Measurements from ENCODE around the gene CD248. TPM values are rescaled to one million over a fixed set of nuclear protein-coding genes. Genes with fewer than 3 reads are reported as not detected.
"Not testable (repeated sequence)": the region's sequence is repeated elsewhere in the genome, so short reads cannot be mapped to it uniquely, and the experiment has no call there.

CD248 gene
- 0.58 TPM in 1 of 2 replicates, not detected in the other for total RNA-seq (2014; rRNA removed; shearing (Covaris generic))

GRCh38 chr11:66316849-66317251 lies at the start of gene CD248:
Gene CD248 (minus strand): TSS chr11:66317044. CDS start chr11:66317027, 17 bp downstream.
- no peak for DNase-seq (ENCODE audit: low spot score)
- in situ Hi-C loops (cut with HindIII; ENCODE audit: low sequenced_read_pairs) = no loop called here

GRCh38 chr11:66365711-66366619 lies 49.1 kb upstream of the CD248 start:
- no peak for DNase-seq (ENCODE audit: low spot score)
- in situ Hi-C loops (cut with HindIII; ENCODE audit: low sequenced_read_pairs) = no loop called here

- in situ Hi-C loops (cut with HindIII; ENCODE audit: low sequenced_read_pairs) = no loop called here
- DNase-seq (ENCODE audit: low spot score) = no peak
Observed at GRCh38 chr11:66365166-66365565, 48.3 kb upstream of the CD248 start.

- in situ Hi-C loops (cut with HindIII; ENCODE audit: low sequenced_read_pairs) = no loop called here
- DNase-seq (ENCODE audit: low spot score) = peak; percentile 35
Observed at GRCh38 chr11:66363805-66364535, 47.1 kb upstream of the CD248 start.

- DNase-seq (ENCODE audit: low spot score) = no peak
- in situ Hi-C loops (cut with HindIII; ENCODE audit: low sequenced_read_pairs) = no loop called here
Observed at GRCh38 chr11:66363187-66363601, 46.4 kb upstream of the CD248 start.

- in situ Hi-C loops (cut with HindIII; ENCODE audit: low sequenced_read_pairs) = no loop called here
- DNase-seq (ENCODE audit: low spot score) = no peak
Observed at GRCh38 chr11:66362481-66363147, 45.8 kb upstream of the CD248 start.

- DNase-seq (ENCODE audit: low spot score) = no peak
- in situ Hi-C loops (cut with HindIII; ENCODE audit: low sequenced_read_pairs) = no loop called here
Observed at GRCh38 chr11:66361502-66361941, 44.7 kb upstream of the CD248 start.

- in situ Hi-C loops (cut with HindIII; ENCODE audit: low sequenced_read_pairs) = no loop called here
- DNase-seq (ENCODE audit: low spot score) = no peak
Observed at GRCh38 chr11:66360406-66361073, 43.7 kb upstream of the CD248 start.

- in situ Hi-C loops (cut with HindIII; ENCODE audit: low sequenced_read_pairs) = no loop called here
- no peak for DNase-seq (ENCODE audit: low spot score)
Observed at GRCh38 chr11:66359662-66360087, 42.8 kb upstream of the CD248 start.

GRCh38 chr11:66350560-66351235 lies 33.9 kb upstream of the CD248 start:
- in situ Hi-C loops (cut with HindIII; ENCODE audit: low sequenced_read_pairs); DNase-seq (ENCODE audit: low spot score): not testable (repeated sequence)

GRCh38 chr11:66349084-66349386 lies 32.2 kb upstream of the CD248 start:
- no peak for DNase-seq (ENCODE audit: low spot score)
- in situ Hi-C loops (cut with HindIII; ENCODE audit: low sequenced_read_pairs) = no loop called here

- DNase-seq (ENCODE audit: low spot score) = peak; percentile 95
- in situ Hi-C loops (cut with HindIII; ENCODE audit: low sequenced_read_pairs) = no loop called here
Observed at GRCh38 chr11:66347425-66348276, 30.8 kb upstream of the CD248 start, which contains the start of gene B4GAT1. Gene B4GAT1 (minus strand): TSS chr11:66347629. CDS start chr11:66347545, 84 bp downstream.

- peak; percentile 39 for DNase-seq (ENCODE audit: low spot score)
- in situ Hi-C loops (cut with HindIII; ENCODE audit: low sequenced_read_pairs) = no loop called here
Observed at GRCh38 chr11:66346476-66347424, 29.9 kb upstream of the CD248 start.

- no peak for DNase-seq (ENCODE audit: low spot score)
- in situ Hi-C loops (cut with HindIII; ENCODE audit: low sequenced_read_pairs) = no loop called here
Observed at GRCh38 chr11:66345316-66345649, 28.4 kb upstream of the CD248 start.

- in situ Hi-C loops (cut with HindIII; ENCODE audit: low sequenced_read_pairs) = no loop called here
- peak; percentile 96 for DNase-seq (ENCODE audit: low spot score)
Observed at GRCh38 chr11:66344550-66345315, 27.9 kb upstream of the CD248 start, which contains the start of gene BRMS1. Gene BRMS1 (minus strand): TSS chr11:66345104. CDS start chr11:66342234, 2,870 bp downstream.

- in situ Hi-C loops (cut with HindIII; ENCODE audit: low sequenced_read_pairs) = no loop called here
- DNase-seq (ENCODE audit: low spot score) = no peak
Observed at GRCh38 chr11:66343176-66343575, 26.3 kb upstream of the CD248 start.
